Ovary (tissue), 9 donors: Measurements from ENCODE around the gene TMEM212. TPM values are rescaled to one million over a fixed set of nuclear protein-coding genes. Genes with fewer than 3 reads are reported as not detected.
"Not testable (repeated sequence)": the region's sequence is repeated elsewhere in the genome, so short reads cannot be mapped to it uniquely, and the experiment has no call there.

Experiments
- DNase-seq, 5 donors: peaks; one replicate each; pipeline ENCODE4 v3.0.0-alpha.2; 2019 to 2020
- H3K27ac ChIP-seq, 2 donors: fragments of 200-600 bp; one replicate each; pipeline versions ENCODE4 v1.5.1 to v1.8.0; 2019 to 2022
- H3K27me3 ChIP-seq: fragments of 200-600 bp; one replicate; pipeline ENCODE4 v1.8.0; 2022
- H3K36me3 ChIP-seq: fragments of 200-600 bp; sonication (generic); one replicate; pipeline ENCODE4 v1.5.1; 2019
- H3K4me1 ChIP-seq: one replicate; pipeline ENCODE4 v1.8.1; 2013; ENCODE audit warnings: mild to moderate bottlenecking, moderate library complexity; ENCODE audit not compliant: insufficient read depth
- H3K4me3 ChIP-seq: fragments of 200-600 bp; sonication (generic); one replicate; pipeline ENCODE4 v1.5.1; 2017
- H3K9me3 ChIP-seq, 2 donors: fragments of 200-600 bp in 1 of 2; sonication (generic) in 1 of 2; one replicate each; pipeline versions ENCODE4 v1.5.1 to v1.8.1; 2013 to 2019; ENCODE audit warnings: mild to moderate bottlenecking in 1 of 2, moderate library complexity in 1 of 2
- EP300 ChIP-seq: sonication (generic); formaldehyde crosslinking; IDR thresholded peaks from one replicate; pipeline ENCODE4 v1.6.1; 2017; ENCODE audit warnings: antibody characterized with exemption
- POLR2A ChIP-seq: fragments of 450-650 bp; IDR thresholded peaks from one replicate; pipeline ENCODE4 v1.6.1; 2017; ENCODE audit warnings: antibody characterized with exemption, mild to moderate bottlenecking, moderate library complexity
- WGBS, 3 donors: extraction: QIAGEN DNeasy Blood & Tissue Kit in 1 of 3; methylation state at CpG; one replicate each; pipeline versions ENCODE4 v1.1.5 to v1.1.7; 2013 to 2017; 5-methylcytosine and 5-hydroxymethylcytosine counted together
- intact Hi-C, 4 donors: fragments of 100-400 bp; cut with DNase I; formaldehyde crosslinking; loops; one replicate each; pipeline versions ENCODE4 v1.11.0 to v1.15.1; 2022 to 2023
- polyA plus RNA-seq, 2 donors: library from polyadenylated mRNA; stranded (reverse); fragments of 200-250 nt in 1 of 2; fragments of 350-450 nt in 1 of 2; fragmentation: Illumina TruSeq in 1 of 2; extraction: RNeasy Lipid Tissue Mini Kit (QIAGEN cat#74804) in 1 of 2; gene quantifications; one replicate each; pipeline ENCODE4 v1.2.3, GENCODE V29; 2013 to 2014
- total RNA-seq, 7 donors: library from RNA; depleted of rRNA in 2 of 7; stranded (reverse); fragments of >200 nt in 2 of 7; fragmentation: NEBNext Ultra II Directional in 3 of 7; extraction: Animal tissue kit (Norgen Biotek cat#: 25700) in 3 of 7; gene quantifications; one replicate each; pipeline versions ENCODE4 v1.1.0 to v1.2.4, GENCODE V29; 2016 to 2023
- TF ChIP-seq, protein P1 (sequence below), 3 donors: fragments of 450-650 bp in 2 of 3; fragments of 200-600 bp in 1 of 3; IDR thresholded peaks; one replicate each; pipeline versions ENCODE4 v1.5.1 to v1.8.0; 2016 to 2022; ENCODE audit warnings: antibody characterized with exemption in 3 of 3, mild to moderate bottlenecking in 1 of 3
- donor health status: DM: no; HTN: no; CAD: no; lungs with moderate emphysema.
- donor health status: DM: no; HTN: no; CAD: no.
- donor health status: Bipolar disorder and iron deficiency.
- donor health status: DM: yes; HTN: yes; CAD: no.
- donor health status: DM: no; HTN: no; CAD: no.
- donor health status: DM: yes; HTN: yes; CAD: no.

TMEM212 gene
- total and polyA plus RNA-seq, 9 donors: 0.35 to 5.5 (median 0.93) TPM; not detected in 5

- peak in 1 of 5 donors; percentile 50 for DNase-seq
- Histone ChIP-seq H3K36me3 (no peaks in the 10 kb centered on the region), H3K4me1 (peaks cover 12% of the 10 kb centered on the region), H3K9me3 (no peaks in the 10 kb centered on the region), H3K27me3 (no peaks in the 10 kb centered on the region), H3K27ac (peak overlapping the region in 1 of 2 donors; percentile 94), H3K4me3 (no peak overlapping the region)
- 42 to 59% (median 56%) methylated on average over 4 of the region's 4 CpGs for WGBS, 3 donors
- TF ChIP-seq EP300 (peak; percentile 76), POLR2A (no peak)
- TF ChIP-seq, protein P1, sequence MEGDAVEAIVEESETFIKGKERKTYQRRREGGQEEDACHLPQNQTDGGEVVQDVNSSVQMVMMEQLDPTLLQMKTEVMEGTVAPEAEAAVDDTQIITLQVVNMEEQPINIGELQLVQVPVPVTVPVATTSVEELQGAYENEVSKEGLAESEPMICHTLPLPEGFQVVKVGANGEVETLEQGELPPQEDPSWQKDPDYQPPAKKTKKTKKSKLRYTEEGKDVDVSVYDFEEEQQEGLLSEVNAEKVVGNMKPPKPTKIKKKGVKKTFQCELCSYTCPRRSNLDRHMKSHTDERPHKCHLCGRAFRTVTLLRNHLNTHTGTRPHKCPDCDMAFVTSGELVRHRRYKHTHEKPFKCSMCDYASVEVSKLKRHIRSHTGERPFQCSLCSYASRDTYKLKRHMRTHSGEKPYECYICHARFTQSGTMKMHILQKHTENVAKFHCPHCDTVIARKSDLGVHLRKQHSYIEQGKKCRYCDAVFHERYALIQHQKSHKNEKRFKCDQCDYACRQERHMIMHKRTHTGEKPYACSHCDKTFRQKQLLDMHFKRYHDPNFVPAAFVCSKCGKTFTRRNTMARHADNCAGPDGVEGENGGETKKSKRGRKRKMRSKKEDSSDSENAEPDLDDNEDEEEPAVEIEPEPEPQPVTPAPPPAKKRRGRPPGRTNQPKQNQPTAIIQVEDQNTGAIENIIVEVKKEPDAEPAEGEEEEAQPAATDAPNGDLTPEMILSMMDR (IDR thresholded peaks at IDR 0.05): no peak
- intact Hi-C loops: loop anchor here in 1 of 4 donors (2.0 kb wide), 1 partner anchor 19 kb away; no protein-coding TSS in a partner anchor
Measured at GRCh38 chr3:171811295-171811912, 31.7 kb upstream of the TMEM212 start.

- DNase-seq: peak in 2 of 5 donors; percentile 34 to 55
- TF ChIP-seq POLR2A (no peak), EP300 (no peak)
- TF ChIP-seq, protein P1 (IDR thresholded peaks at IDR 0.05): no peak
- 91 to 97% (median 94%) methylated on average over 9 of the region's 9 CpGs for WGBS, 3 donors
- Histone ChIP-seq H3K9me3 (no peaks in the 10 kb centered on the region), H3K27me3 (no peaks in the 10 kb centered on the region), H3K36me3 (no peaks in the 10 kb centered on the region), H3K27ac (no peak overlapping the region), H3K4me3 (no peak overlapping the region), H3K4me1 (peaks cover 9% of the 10 kb centered on the region)
- intact Hi-C loops: loop anchor here in 1 of 4 donors (2.0 kb wide), 1 partner anchor 19 kb away; no protein-coding TSS in a partner anchor
Measured at GRCh38 chr3:171811913-171812335, 31.2 kb upstream of the TMEM212 start.

GRCh38 chr3:171812811-171813210 is 30.3 kb upstream of the TMEM212 start:
- TF ChIP-seq POLR2A: no peak
- TF ChIP-seq, protein P1 (IDR thresholded peaks at IDR 0.05): no peak
- Histone ChIP-seq H3K27ac (no peak overlapping the region), H3K36me3 (no peaks in the 10 kb centered on the region), H3K4me3 (no peak overlapping the region), H3K9me3 (no peaks in the 10 kb centered on the region), H3K4me1 (peaks cover 7% of the 10 kb centered on the region), H3K27me3 (no peaks in the 10 kb centered on the region)
- intact Hi-C loops: no loop called here
- DNase-seq: no peak
- 94% methylated on average over 2 of the region's 2 CpGs for WGBS, 3 donors

DNA sequence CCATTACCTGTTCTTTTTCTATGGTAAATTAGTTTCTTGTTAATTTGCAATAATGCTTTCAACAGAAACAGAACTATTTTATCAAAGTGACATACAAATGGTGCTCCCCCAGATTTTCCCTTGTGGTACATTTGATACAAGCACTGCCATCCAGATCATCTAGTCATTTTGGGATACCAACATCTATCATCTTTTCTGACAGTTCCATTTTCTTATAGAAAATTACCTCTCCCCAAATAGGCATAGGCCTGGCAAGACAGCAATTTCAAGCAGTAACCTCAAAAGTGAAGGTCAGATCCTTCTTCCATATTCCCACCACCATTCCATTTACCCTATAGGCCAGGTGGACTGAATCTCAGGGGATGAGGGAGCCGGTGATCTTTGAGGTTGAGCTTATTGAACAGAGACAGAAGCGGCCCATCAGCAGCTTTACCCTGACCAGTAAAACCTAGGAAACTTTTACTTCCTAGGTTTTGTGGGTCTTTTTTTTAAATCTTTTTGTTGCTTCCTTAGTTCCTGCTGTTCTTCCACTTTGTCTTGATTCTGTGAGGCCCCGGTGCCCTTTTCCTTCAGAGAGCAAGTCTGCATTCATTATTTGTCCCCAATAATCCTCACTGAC is 29.8 kb upstream of the TMEM212 start:
- Histone ChIP-seq H3K27me3 (no peaks in the 10 kb centered on the region), H3K36me3 (no peaks in the 10 kb centered on the region), H3K4me1 (peaks cover 7% of the 10 kb centered on the region), H3K4me3 (no peak overlapping the region), H3K9me3 (no peaks in the 10 kb centered on the region), H3K27ac (no peak overlapping the region)
- DNase-seq: no peak
- TF ChIP-seq EP300 (no peak), POLR2A (no peak)
- 94 to 97% (median 97%) methylated on average over 3 of the region's 3 CpGs for WGBS, 3 donors
- intact Hi-C loops: no loop called here

GRCh38 chr3:171813897-171814460 is 29.2 kb upstream of the TMEM212 start:
- no peak for DNase-seq
- no peak for TF ChIP-seq EP300
- no peak for TF ChIP-seq POLR2A
- TF ChIP-seq, protein P1 (IDR thresholded peaks at IDR 0.05): no peak
- H3K4me1 ChIP-seq: peaks cover 7% of the 10 kb centered on the region
- no peaks in the 10 kb centered on the region for H3K27me3 ChIP-seq
- H3K9me3 ChIP-seq: no peaks in the 10 kb centered on the region
- 77 to 85% (median 83%) methylated on average over 4 of the region's 4 CpGs for WGBS, 3 donors
- no peak overlapping the region for H3K4me3 ChIP-seq
- peak overlapping the region in 1 of 2 donors; percentile 16 for H3K27ac ChIP-seq
- intact Hi-C loops: no loop called here
- no peaks in the 10 kb centered on the region for H3K36me3 ChIP-seq

DNA sequence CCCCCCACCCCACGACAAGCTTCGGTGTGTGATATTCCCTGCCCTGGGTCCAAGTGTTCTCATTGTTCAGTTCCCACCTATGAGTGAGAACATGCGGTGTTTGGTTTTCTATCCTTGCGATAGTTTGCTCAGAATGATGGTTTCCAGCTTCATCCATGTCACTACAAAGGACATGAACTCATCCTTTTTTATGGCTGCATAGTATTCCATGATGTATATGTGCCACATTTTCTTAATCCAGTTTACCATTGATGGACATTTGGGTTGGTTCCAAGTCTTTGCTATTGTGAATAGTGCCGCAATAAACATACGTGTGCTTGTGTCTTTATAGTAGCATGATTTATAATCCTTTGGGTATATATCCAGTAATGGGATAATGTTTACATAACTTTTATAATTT is 28.5 kb upstream of the TMEM212 start:
- 96 to 100% (median 99%) methylated on average over 6 of the region's 6 CpGs for WGBS, 3 donors
- H3K27me3 ChIP-seq, H3K4me1 ChIP-seq, DNase-seq, intact Hi-C loops, H3K27ac ChIP-seq, H3K36me3 ChIP-seq, H3K4me3 ChIP-seq, H3K9me3 ChIP-seq: not testable (repeated sequence)
